Retina (tissue), 1 donor: ENCODE data around the gene CALN1.

Source experiments
- DNase-seq: peaks from one replicate; pipeline ENCODE4 v3.0.0-alpha.2; 2016

The CALN1 gene

GRCh38 chr7:72170475-72170874, 241.7 kb downstream of the CALN1 start:
- DNase-seq: no peak

- DNase-seq: no peak
These were observed 248.9 kb downstream of the CALN1 start for GRCh38 chr7:72163271-72163670.

DNA sequence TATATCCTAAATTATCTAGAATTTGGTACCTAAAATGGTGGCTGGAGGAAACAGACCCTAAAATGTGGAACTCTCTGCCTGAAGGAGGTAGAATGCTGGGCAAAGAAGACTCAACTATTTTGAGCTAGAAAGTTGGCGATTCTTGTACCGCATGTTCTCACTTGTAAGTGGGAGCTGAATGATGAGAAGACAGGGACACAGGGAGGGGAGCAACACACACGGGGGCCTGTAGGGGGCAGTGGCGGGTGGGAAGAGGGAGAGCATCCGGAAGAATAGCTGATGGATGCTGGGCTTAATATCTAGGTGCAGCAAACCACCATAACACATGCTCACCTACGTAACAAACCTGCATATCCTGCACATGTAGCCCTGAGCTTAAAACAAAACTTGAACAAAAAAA, 250.6 kb downstream of the CALN1 start:
- DNase-seq: no peak

GRCh38 chr7:72159911-72160310, 252.2 kb downstream of the CALN1 start:
- DNase-seq: no peak

DNA sequence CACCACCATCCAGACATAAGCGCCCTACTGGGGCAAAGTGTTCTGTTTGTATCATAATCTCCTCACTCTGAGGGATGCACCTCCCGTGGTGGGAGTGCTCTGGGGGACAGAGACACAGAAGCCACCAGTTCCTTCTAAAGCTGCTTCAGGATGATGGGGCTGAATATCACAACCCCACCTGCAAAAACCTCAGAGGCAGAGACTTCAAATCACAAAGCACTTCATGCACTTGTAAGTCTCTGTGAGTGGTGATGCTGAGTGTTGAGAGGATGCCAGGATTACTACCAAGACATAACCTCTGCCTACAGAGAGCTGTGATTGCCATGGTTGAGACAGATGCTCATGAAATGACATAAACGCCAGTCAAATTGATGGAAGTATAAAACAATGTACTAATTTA, 255.5 kb downstream of the CALN1 start:
- DNase-seq: no peak

DNA sequence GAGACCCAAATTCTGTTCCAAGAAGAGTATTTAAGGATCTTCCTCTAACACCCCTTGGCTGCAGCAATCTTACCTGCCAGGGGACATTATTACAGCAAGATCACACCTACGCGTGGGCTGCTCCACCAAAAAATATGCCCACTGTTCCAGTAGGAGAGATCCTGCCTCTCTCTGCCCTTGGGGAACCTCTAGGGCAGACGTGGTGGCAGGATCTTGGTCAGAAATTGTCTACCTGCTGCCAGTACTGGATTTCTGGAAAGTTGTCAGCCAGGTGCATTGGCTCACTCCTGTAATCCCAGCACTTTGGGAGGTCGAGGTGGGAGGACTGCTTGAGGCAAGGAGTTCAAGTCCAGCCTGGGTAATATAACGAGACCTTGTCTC, 259.0 kb downstream of the CALN1 start:
- no peak for DNase-seq

- no peak for DNase-seq
These were observed 259.7 kb downstream of the CALN1 start for GRCh38 chr7:72152161-72153131.

- no peak for DNase-seq
These were observed 271.6 kb downstream of the CALN1 start for GRCh38 chr7:72140566-72140965.

- no peak for DNase-seq
These were observed 285.0 kb downstream of the CALN1 start for GRCh38 chr7:72127136-72127535.

- no peak for DNase-seq
These were observed 288.2 kb downstream of the CALN1 start for GRCh38 chr7:72123913-72124312.

DNA sequence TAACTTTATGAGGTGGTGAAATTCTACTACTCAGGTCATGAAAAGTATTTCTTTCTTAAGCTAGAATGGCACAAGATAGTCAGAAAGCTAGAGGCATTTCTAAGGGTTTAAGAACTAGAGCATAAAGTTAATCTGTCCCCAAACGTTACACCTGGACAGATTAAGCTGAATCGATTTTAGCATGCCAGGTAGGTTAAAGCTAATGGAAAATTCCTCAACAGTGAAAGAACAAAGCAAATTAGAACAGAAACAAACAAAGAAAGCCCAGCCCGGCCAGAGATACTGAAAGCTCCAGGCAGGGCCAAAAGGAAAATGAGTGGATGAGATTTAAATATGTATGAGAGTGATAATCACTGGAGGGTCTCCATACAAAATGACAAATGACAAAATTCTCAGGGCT, 293.8 kb downstream of the CALN1 start:
- DNase-seq: no peak

DNA sequence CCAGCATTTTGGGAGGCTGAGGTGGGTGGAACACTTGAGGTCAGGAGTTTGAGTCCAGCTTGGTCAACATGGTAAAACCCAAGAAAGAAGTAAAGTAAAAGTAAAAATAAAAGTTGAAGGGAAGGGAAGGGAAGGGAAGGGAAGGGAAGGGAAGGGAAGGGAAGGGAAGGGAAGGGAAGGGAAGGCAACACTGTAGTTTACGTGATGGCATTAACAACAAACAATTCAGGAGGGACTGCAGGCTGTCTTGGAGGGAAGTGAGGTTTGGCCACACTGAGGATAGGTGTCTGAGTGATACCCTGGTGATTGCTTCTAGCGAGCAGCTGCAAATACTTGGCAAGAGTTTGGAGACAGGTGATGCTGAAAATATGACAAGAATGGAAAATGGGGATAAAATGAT, 298.0 kb downstream of the CALN1 start:
- no peak for DNase-seq

DNA sequence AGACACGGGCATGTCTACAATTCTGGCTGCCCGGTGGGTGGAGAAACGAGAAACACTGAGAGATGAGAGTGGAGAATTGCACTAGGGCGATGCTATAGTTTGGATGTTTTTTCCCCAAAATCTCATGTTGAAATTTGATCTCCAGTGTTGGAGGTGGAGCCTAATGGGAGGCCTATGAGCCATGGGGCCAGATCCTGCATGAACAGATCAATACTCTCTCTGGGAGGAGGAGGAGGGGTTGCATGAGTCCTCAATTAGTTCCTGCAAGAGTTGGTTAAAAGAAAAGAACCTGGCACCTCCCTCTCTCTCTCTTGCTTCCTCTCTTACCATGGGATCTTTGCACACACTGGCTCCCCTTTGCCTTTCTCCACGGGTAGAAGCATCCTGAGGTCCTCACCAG, 299.1 kb downstream of the CALN1 start:
- DNase-seq: no peak

GRCh38 chr7:72112530-72112929, 299.6 kb downstream of the CALN1 start:
- no peak for DNase-seq

DNA sequence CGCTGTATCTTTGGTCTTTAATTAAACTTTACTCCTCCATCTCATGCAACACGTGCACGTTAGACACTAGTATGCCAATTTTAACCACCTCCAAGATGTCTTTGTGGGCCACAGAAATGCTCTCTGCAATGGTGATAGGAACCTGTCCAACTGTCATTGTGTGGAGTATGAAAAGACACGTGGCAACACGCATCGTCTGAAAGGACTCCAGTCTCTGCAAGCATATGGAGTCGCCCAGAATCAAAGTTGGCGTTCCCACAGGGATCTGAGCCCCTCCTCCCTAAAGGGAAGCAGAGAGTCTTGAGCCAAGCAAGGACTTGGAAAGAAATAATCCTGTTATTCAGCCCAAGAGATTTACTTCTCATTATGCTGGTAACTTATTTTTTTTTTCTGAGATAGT, 301.1 kb downstream of the CALN1 start:
- no peak for DNase-seq

DNA sequence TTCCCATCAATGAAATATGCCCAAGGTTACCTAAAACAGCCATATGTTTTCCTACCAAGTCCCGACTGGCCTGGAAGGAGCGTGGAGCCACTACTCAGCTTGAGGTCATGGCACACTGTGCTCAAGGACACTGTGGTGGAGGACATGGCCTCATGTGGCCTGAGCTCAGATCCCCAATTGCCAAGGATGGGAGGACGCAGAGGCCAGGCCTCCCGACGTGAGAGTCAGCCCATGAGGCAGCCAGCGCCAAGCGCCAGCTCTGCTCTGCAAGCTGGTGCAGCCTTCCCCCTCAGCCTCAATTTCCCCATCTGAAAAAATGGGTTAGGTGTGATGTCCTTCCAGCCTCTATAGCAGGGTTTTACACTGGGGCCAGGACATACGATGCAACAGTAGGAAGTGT, 302.6 kb downstream of the CALN1 start:
- no peak for DNase-seq

- DNase-seq: no peak
These were observed 305.7 kb downstream of the CALN1 start for GRCh38 chr7:72106405-72106804.

- no peak for DNase-seq
These were observed 310.7 kb downstream of the CALN1 start for GRCh38 chr7:72101444-72101843.

DNA sequence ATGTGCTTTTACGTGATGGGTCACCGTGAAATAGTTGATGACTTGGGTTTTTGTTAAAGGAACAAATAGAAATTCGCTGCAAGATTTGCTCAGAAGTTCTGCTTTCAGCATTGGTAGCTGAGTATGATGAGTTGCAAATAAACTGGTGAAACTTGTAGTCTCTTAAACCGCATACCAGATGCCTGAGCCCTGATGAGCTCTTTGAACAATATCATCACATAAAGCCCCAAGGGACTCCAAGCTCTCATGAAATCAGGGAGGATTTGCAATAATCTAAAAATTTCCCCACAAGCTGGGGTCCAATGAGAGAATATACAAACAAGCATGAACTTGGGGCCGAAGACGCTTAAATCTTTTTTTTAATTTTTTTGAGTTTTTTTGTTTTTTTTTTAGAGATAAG, 312.4 kb downstream of the CALN1 start:
- DNase-seq: no peak

DNA sequence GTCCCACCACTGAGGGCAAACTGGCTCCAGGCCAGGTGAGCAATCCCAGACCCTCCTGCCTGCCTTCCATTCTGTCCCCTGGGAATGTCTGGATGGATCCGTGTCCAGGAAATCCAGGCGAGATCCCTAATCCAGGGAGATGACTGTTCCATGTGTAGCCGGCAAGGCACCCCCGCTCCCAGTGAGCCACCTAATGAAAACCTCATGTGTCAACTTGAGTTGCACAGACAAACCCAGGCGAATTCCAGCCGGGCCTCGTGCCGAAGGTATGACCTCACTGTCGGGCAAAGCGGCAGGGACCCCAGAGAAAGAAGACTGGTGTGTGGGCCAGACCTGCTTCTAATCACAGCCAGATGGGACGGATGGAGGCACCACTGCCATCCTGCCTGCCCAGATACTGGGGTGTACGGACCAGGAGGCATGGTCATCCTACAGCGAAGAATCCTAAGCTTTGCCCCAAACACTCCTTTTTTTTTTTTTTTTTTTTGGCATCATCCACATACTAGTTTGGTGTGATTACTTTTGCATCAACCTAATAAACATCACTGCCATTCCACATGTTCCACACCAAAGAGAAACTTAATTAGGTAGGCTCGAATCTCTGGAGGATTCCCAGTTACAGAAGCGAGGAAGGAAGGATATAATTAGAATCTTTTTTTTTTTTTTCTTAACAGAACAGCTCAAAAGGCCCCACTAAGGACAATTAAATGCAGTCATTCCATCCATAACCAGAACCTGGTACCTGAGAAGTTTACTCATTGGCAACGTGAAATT, 313.1 kb downstream of the CALN1 start:
- DNase-seq: no peak

GRCh38 chr7:72097226-72097625, 314.9 kb downstream of the CALN1 start:
- DNase-seq: no peak

GRCh38 chr7:72092769-72093168, 319.4 kb downstream of the CALN1 start:
- no peak for DNase-seq

DNA sequence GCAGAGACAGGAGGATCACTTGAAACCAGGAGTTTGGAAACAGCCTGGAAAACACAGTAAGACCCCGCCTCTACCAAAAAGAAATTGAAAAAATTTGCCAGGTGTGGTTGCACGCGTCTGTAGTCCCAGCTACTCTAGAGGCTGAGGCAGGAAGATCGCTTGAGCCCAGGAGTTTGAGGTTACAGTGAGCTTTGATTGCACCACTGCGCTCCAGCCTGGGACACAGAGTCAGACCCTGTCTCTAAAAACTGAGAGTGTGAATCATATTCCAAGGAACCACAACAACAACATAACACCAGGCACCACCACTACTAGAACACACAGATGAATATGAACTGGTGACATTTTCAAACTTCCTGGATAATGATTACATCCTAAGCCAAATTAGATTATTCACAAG, 324.2 kb downstream of the CALN1 start:
- no peak for DNase-seq

- DNase-seq: no peak
These were observed 331.1 kb downstream of the CALN1 start for GRCh38 chr7:72080865-72081510.
